Measurements from ENCODE around the gene PELI2. TPM values are rescaled to one million over a fixed set of nuclear protein-coding genes. Genes with fewer than 3 reads are reported as not detected.

The PELI2 gene
- total RNA-seq, 1 donor = 3.0 TPM

- H3K4me3 ChIP-seq (ENCODE audit: low read depth, low read length) = no peak overlapping the region
- TF ChIP-seq CTCF (IDR thresholded peaks at IDR 0.05; ENCODE audit: insufficient read depth, low read depth, low read length) = no peak
- DNase-seq (ENCODE audit: low read depth) = no peak
These were observed 181.2 kb downstream of the PELI2 start for GRCh38 chr14:56299306-56299984.

GRCh38 chr14:56300495-56300894, 182.3 kb downstream of the PELI2 start:
- no peak for TF ChIP-seq CTCF (IDR thresholded peaks at IDR 0.05; ENCODE audit: insufficient read depth, low read depth, low read length)
- DNase-seq (ENCODE audit: low read depth) = peak; percentile 10
- H3K4me3 ChIP-seq (ENCODE audit: low read depth, low read length) = no peak overlapping the region

GRCh38 chr14:56304456-56304855, 186.2 kb downstream of the PELI2 start:
- DNase-seq (ENCODE audit: low read depth) = no peak
- TF ChIP-seq CTCF (IDR thresholded peaks at IDR 0.05; ENCODE audit: insufficient read depth, low read depth, low read length) = no peak
- no peak overlapping the region for H3K4me3 ChIP-seq (ENCODE audit: low read depth, low read length)

GRCh38 chr14:56309198-56309597, 191.0 kb downstream of the PELI2 start:
- TF ChIP-seq CTCF (IDR thresholded peaks at IDR 0.05; ENCODE audit: insufficient read depth, low read depth, low read length) = no peak
- no peak overlapping the region for H3K4me3 ChIP-seq (ENCODE audit: low read depth, low read length)
- no peak for DNase-seq (ENCODE audit: low read depth)

- no peak for TF ChIP-seq CTCF (IDR thresholded peaks at IDR 0.05; ENCODE audit: insufficient read depth, low read depth, low read length)
- H3K4me3 ChIP-seq (ENCODE audit: low read depth, low read length) = no peak overlapping the region
- DNase-seq (ENCODE audit: low read depth) = peak; percentile 38
These were observed 192.4 kb downstream of the PELI2 start for GRCh38 chr14:56310643-56311042.

GRCh38 chr14:56313789-56314188, 195.6 kb downstream of the PELI2 start:
- no peak for TF ChIP-seq CTCF (IDR thresholded peaks at IDR 0.05; ENCODE audit: insufficient read depth, low read depth, low read length)
- DNase-seq (ENCODE audit: low read depth) = no peak
- no peak overlapping the region for H3K4me3 ChIP-seq (ENCODE audit: low read depth, low read length)

All from fibroblast of villous mesenchyme (primary cell).